DOHH2 (cell line): ENCODE measurements around the gene CCDC88C.

Source experiments
- EZH2phosphoT487 ChIP-seq: fragments of 200-600 bp; sonication (generic); IDR thresholded peaks from 2 replicates; pipeline ENCODE4 v1.6.1; 2017; ENCODE audit warnings: borderline replicate concordance, mild to moderate bottlenecking, antibody characterized with exemption, low read length, moderate library complexity, mixed read lengths
- TF ChIP-seq, protein P1 (sequence below): fragments of 200-600 bp; sonication (generic); IDR thresholded peaks from one replicate; pipeline ENCODE4 v1.5.1; 2014; ENCODE audit warnings: antibody characterized with exemption, mild to moderate bottlenecking, low read depth, low read length; ENCODE audit not compliant: poor library complexity, severe bottlenecking

DNA sequence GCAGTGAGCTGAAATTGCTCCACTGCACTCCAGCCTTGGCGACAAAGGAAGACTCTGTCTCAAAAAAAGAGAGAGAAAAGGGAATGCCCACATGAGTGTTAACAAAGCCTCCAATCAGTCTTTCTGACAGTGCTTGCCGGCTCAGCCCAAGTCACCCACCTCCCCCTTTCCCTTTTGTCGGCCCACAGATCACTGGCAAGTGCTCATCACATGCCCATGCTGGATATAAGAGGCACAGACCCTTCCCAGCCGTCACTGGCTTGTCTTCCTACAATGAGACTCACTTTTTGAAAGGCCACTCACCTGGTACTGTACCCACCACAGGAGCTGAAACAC lies 70.8 kb downstream of the CCDC88C start:
- TF ChIP-seq EZH2phosphoT487 = no peak
- TF ChIP-seq, protein P1, sequence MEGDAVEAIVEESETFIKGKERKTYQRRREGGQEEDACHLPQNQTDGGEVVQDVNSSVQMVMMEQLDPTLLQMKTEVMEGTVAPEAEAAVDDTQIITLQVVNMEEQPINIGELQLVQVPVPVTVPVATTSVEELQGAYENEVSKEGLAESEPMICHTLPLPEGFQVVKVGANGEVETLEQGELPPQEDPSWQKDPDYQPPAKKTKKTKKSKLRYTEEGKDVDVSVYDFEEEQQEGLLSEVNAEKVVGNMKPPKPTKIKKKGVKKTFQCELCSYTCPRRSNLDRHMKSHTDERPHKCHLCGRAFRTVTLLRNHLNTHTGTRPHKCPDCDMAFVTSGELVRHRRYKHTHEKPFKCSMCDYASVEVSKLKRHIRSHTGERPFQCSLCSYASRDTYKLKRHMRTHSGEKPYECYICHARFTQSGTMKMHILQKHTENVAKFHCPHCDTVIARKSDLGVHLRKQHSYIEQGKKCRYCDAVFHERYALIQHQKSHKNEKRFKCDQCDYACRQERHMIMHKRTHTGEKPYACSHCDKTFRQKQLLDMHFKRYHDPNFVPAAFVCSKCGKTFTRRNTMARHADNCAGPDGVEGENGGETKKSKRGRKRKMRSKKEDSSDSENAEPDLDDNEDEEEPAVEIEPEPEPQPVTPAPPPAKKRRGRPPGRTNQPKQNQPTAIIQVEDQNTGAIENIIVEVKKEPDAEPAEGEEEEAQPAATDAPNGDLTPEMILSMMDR = no peak
